HL-60/S4 treated with retinoic acid at 250 ng/mL for 4 days and 3 days (cell line): ENCODE measurements around the gene DPH1.

Experiments used
- in situ Hi-C: fragments of 300-500 bp; cut with MboI; formaldehyde crosslinking; loops from 2 replicates; pipeline ENCODE4 v1.7.0; 2022; ENCODE audit warnings: low sequenced_read_pairs

Gene DPH1

DNA sequence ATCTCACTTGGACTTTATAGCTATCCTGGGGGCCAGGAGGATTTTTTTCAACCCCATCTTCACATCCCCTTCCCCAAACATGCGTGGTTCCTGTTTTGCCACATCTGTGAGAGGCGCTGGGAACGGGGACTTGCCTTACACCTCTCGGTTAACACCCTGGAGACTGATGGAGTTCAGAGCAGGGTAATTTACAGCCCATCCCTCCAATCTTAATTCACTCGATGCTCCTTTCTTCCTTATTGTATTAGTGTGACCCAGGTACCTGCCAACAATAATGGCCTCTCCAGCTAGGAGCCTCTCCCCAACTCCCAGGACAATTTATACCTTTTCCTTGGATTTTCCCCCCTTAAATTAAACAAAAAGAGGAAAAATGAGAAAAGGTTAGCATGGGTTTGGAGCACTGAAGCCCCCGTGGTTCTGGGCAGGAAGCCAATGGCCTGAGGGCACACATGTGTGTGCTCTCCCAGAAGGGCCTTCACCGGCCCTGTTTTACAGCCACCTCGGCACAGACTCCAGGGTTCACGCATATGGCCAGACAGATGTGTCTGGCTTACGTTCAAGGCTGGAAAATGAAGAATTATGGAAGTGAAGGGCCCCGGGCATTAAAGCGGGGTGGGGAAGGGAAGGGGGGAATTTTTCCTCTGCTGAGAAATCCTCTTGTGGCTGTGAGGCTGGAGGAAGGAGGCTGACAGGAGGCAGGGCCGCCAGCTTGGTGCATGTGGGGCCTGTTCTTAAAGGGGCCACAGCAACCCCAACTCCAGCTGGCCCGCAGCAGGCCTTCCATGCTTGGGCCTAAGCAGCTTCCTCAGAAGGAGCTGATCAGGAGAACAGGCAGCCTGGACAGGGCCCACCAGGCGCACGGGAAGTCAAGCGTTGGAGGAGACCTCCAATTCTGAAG lies 46.4 kb downstream of the DPH1 start:
- in situ Hi-C loops: no loop called here

DNA sequence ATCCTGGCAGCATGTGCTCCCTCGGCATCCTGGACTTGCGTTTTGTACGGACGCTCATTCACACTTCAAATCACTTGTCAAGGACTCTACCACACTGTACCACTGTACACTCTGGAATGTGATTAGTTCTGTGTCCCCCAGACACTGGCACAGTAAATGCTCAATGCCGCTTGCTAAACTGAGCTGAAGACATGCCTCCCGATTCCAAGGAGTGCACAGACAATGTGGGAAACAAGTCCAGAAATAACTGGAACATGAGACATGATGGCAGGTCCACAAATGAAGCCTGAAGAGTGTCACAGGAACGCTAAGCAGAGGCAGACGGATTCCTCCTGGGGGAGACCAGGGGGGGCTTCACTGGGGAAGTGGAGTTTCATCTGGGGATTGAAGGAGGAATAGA lies 47.1 kb downstream of the DPH1 start:
- in situ Hi-C loops: no loop called here

DNA sequence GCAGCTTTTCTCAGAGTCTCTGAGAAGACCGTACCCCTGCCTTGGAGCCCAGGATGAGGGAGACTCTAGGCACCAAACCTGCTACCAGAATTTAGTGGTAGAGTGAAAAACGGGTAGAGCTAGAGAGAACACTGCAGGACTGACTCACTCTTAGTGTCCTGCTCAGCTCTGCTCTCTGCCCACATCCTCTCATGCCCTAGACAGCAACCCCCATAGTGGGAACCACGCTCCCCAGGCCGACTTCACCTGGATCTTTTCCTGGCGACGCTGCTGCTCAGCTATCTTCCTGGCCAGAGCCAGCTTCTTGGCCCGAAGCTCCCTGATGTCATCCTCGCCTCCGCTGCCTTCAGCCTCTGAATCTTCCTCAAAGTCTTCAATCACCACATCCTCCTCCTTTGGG lies 51.6 kb downstream of the DPH1 start:
- in situ Hi-C loops: no loop called here

DNA sequence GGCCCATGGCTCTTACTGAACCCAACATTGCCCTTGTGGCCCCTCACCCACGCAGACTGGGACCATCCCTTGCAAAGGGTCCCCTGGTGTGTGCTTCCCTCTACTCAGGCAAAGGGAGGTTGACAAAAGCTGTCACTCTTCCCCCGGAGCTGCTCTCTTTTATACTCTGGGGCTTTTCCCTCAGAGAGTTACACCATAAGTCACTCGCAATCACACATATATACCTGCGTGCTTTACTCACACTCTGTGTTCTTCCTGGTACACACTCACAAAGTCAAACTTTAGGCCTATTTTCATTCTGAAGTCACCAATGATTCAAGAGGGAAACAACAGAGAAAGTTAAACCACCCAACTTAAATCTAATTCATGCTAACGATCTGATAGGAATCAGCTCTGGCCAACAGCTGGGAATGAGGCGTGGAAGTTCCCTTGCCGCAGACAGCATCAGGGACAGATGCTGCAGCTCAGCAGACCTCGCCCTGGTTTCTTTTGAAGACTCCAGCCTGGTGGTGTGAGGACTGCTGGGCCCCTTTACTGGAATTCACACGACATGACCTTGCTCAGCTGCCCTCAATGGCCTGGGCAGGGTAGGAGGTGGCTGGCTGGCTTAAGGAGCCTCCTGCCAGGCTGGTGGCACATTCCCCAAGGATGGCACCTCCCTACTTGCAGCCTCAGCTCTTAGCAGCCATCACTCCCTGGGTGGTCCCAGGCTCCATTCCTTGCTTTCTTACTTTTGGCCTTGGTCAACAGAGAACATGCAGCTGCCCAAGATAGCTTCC lies 52.2 kb downstream of the DPH1 start:
- in situ Hi-C loops: no loop called here

DNA sequence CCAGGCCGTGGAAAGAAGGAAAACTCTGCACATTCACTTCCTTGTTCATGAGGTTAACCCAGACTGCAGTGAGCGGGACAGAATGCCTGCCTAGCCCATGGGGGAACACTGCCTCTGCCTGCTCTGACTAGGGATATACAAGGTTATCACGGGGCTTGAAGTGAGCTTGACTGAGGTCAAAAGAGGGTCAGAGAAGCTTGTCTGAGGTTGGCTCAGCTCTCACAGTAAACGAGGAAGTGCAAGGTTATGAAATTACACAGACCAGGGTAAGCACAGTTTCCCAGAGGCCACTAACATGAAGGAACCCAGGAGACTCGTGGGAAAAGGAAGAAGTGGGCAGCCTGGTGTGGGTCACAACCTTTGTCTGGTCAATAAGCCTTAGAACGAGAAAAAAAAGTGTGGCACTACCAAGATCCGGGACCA lies 53.7 kb downstream of the DPH1 start:
- in situ Hi-C loops: no loop called here

DNA sequence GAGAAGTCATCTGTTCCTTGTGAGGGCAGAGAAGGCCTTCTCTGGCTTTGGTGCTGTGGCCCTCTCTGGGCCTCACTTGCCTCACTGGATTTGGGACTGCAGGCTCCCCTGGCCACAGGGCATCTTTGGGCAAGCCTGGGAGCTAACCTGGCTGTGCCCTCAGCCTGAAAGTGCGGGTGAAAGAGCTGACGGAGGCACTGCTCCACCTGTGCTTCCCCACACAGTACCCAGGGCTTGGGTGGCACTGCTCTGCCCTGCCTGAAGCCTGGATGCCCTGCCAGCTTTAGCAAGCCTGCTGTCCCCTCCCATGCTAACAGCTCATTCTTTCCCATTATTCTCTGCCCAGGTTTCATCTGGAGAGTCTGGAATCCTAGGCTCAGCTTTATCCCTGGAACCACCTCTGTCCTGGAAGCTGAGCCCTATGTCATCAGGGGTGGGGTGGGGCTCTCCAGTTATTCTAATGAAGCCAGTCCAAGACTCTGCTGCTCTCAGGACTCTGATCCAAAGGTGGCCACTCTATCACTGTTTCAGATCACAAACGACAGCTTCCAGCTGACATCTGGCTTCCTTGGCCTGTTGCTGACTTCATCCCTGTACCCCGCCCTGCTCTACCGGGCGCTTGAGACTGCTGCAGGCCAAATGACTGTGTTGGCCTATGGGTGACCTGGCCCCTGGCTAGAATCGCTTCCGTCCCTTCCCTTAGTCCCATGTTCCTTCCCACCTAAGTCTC lies 54.2 kb downstream of the DPH1 start:
- in situ Hi-C loops: no loop called here

DNA sequence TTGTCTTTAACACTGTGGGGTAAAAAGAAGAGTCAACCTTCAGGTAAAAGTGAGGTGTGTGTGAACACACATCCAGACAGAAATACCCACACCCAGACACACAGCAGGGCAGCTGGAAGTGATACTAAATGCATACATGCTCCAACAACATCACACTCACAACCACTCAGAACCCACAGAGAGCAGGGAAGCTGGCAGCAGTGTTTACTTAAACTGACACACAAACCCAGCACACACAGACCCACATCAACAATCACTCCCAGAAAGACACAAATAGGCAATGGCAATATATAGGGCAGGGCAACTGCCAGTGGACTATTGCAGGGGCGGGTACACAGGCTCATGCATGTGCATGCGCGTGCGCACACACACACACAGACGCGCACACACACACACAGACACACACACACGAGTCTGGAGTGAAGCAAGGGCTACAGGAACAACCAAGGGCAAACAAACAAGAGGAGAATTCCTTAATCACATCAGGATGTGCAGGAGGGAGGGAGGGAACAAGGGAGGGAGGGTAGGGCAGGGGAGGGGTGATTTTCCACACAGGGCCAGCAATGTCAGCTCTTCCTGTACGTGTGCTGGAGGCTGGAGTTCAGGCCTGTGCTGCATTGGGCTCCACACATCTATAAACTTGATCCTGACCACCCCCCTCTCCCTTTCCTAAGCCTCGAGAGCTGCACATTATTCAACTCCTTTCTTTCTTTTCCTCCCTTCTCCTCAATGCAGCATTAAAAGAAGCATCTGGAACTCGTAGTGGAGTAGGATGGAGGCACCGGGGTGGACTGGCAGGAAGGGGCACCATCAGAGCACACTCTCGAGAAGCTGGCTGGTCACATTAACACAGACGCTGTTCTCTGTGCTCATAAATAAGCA lies 55.1 kb downstream of the DPH1 start:
- in situ Hi-C loops: no loop called here

DNA sequence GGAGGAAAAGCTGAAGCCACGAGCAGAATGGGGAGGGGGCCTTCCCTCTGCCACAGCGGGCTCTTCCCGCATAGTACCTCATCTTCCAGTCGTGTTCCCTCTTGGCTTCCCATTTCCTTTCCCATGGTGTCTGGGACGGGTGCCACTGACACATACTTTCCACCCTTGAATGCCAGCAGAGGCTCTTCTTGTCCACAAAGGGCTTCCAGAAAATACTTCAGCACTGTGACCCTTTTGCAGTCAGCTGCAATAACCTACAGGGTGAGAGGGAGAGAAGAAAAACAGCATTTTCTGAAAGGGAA lies 55.6 kb downstream of the DPH1 start:
- in situ Hi-C loops: no loop called here

DNA sequence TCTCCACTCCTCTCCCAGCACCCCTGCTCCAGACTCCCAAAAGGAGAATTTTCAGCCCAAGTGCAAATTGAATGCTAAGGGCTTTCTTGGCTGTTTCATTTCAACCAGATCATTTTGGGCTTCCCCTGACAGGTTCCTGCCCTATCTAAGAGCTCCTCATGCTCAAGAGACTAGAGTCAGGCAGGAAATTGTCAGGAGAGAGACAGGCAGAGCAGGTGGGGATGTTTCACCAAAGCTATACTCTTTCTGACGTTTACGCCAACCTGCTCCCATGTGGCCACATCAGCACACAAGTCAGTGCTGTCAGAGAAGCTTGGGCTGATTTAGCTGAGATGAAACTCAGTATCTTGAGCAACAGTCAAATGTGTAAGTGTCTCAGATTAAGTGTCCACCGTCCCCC lies 56.4 kb downstream of the DPH1 start:
- in situ Hi-C loops: no loop called here

DNA sequence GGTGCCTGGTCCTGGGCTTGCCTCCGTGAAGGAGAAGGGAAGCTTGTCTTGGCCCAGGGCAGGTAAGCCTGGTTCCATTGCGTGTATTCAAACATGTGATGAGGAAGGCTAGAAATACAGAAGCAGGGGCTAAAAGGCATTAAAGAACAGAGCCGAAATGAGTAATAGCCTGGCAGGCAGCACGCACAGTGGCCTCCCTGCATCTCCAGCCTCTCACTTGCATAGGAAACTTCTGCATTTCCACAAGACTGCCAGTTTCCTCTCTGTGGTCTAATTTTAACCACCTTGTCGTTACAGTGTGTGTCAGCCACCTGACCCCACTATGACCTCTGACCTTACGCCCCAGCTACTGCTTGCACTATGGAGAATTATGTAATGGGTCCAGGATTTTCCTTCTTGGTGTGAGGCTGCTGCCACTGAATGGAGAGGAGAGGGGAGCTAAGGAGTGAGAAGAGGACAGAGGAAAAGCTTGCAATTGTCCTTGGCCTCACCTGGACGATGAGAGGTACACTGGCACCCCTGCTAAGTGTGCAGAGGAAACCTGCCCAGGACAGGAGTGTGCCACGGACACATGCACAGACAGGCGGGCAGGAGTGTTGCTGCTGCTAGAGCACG lies 57.8 kb downstream of the DPH1 start:
- in situ Hi-C loops: no loop called here

DNA sequence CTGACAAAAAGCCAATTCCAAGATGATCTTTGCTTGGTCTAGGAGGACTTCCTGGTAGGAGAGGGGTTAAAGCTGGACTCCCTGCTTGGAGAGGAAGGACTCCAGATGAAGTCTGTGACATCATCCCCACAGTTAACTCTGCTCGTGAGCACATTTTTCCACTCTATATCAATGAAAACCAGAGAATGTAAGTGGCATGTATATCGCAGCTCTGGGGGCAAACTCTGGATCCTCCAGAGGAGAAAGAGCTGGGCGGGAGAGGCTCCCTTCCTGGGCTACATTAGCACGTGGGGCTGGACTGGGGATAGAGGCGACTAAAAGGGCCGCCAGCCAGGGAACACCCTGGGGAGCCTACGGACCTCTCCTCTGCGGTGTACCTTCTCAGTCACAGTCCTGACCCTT lies 59.1 kb downstream of the DPH1 start:
- in situ Hi-C loops: no loop called here

DNA sequence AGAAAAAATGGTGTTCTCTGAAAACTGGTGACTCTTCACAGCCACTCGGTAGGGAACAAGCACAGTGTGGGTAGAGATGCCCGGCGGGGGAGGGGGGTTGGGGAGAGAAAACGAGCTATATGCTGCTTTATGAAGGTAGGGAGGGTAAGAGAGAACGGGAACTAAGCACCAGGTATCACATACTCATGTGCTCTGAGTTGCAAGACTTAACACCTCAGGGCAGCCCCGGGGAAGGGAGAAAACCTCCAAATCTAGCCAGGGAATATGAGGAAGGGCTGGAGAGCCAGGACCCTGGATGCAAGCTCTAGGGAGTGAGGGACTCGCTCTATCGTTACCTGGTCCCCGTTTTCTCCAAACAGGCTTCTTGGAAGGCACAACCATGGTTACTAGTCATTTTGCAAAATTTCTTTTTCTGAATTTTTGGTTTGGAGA lies 60.3 kb downstream of the DPH1 start:
- in situ Hi-C loops: loop anchor here (10.0 kb wide), 1 partner anchor 155 kb away; no protein-coding TSS in a partner anchor

DNA sequence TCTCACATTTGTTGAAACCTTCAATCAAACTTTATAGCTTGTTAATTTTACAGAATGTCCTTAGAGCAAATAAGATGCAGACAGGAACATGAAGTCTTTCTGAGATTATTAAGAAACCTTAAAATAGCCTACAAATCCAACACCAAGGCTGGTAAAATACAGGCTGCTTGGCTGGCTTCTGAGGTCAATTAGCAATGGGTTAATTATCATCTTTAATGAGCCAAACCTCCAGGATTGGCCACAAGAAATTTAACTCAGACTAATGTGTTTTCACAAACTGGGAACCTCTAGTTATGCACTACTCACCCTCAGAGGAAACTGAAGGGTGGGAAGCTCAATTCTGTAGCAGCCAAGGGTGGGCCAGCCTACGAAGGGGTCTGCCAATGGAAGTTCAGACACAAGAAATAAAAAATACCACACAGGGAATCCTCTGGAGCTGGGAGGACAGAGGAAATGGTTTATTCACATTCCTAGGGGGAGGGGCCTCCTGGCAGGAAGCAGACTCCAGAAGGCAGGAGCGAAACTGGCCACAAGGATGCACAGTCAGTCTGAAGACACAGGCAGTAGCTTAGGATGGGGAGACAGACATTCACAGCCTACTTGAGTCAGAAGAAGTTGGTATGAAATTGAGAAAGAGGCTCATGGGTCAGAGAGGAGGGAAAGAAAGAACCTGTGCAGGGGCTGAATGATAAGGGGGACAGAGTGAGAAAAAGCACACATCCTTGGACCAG lies 61.0 kb downstream of the DPH1 start:
- in situ Hi-C loops: loop anchor here (10.0 kb wide), 1 partner anchor 154 kb away; no protein-coding TSS in a partner anchor

DNA sequence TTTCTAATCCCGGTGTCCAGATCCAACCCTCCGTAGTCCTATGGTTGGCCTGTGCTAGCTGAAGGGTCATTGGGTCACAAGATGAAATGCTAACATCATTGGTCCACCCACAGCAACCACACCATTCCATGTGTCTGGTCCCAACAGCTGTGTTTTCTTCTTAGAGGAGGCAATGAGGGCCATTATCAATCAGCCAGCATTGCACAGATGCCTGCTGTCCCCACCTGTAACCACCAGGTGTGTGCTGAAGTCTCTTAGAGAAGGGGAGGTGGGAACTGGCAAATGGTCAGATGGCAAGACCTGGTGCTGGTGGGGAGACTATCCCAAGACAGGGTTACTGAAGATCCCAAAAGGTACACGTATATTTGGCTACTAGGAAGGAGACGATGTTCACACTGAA lies 62.3 kb downstream of the DPH1 start:
- in situ Hi-C loops: loop anchor here (10.0 kb wide), 1 partner anchor 153 kb away; no protein-coding TSS in a partner anchor

DNA sequence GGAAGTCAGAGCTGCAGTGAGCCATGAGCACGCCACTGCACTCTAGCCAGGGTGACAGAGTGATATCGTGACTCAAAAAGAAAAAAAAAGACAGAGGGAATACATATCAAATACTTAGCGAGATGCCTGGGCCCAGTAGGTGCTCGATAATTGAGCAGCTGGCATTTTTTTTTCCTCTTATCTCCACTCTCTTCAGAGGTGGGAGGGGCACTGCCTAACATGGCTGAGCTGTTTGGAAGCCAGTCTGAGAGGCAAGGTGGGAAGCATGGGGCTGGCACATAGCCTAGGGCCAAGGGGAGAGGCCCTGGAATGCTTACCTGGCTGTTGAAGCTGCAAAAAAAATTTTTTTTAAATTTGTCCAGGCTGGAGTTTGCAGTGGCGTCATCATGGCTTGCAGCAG lies 63.4 kb downstream of the DPH1 start:
- in situ Hi-C loops: loop anchor here (10.0 kb wide), 1 partner anchor 151 kb away; no protein-coding TSS in a partner anchor
